A549 (cell line): ENCODE data around the gene UBL7. TPM values are rescaled to one million over a fixed set of nuclear protein-coding genes. Genes with fewer than 3 reads are reported as not detected.
"Not testable (repeated sequence)": the region's sequence is repeated elsewhere in the genome, so short reads cannot be mapped to it uniquely, and the experiment has no call there.

ENCODE experiments used
- ATAC-seq, 2 experiments: fragments of 200-7000 bp in 1 of 2; fragments of >200 bp in 1 of 2; cut with Nextera tagmentation in 1 of 2; cut with Tn5 transposase in 1 of 2; 3 replicates each; pipeline versions ENCODE4 v1.8.0 to v1.9.1; 2018 to 2020; ENCODE audit warnings: mild to moderate bottlenecking in 1 of 2, moderate library complexity in 1 of 2
- CTCF ChIA-PET: fragments of 300-600 bp; sonication (Branson Sonifier 250); formaldehyde crosslinking; extraction: SDS; loops from one replicate; lab custom pipeline; 2021; ENCODE audit warnings: antibody characterized with exemption, inconsistent platforms; lab: Yijun Ruan, JAX
- POLR2A ChIA-PET: fragments of 350-600 bp; formaldehyde crosslinking; extraction: SDS; loops from one replicate; lab custom pipeline; 2021; ENCODE audit warnings: antibody characterized with exemption, inconsistent platforms; lab: Yijun Ruan, JAX
- DNase-seq, 2 experiments: peaks; one replicate each; pipeline versions ENCODE4 v3.0.0 to v3.0.0-alpha.2; 2011 to 2016; ENCODE audit warnings: low read depth in 1 of 2, low spot score in 1 of 2
- FAIRE-seq: peaks from 2 replicates; lab custom pipeline; 2011; peaks lifted over from hg19 to GRCh38; lab: Jason Lieb, UNC
- H3K27ac ChIP-seq, 2 experiments: fragments of >200 bp; sonication (Bioruptor Twin); formaldehyde crosslinking; 3 replicates each; pipeline ENCODE4 v1.5.1; 2016 to 2017
- H3K4me1 ChIP-seq: fragments of >200 bp; sonication (Bioruptor Twin); formaldehyde crosslinking; 3 replicates; pipeline ENCODE4 v1.6.1; 2016
- H3K4me2 ChIP-seq: fragments of >200 bp; sonication (Bioruptor Twin); formaldehyde crosslinking; 3 replicates; pipeline ENCODE4 v1.6.1; 2016
- H3K4me3 ChIP-seq: fragments of >200 bp; sonication (Bioruptor Twin); formaldehyde crosslinking; 3 replicates; pipeline ENCODE4 v1.5.1; 2016
- H3K9me3 ChIP-seq: fragments of >200 bp; sonication (Bioruptor Twin); formaldehyde crosslinking; 3 replicates; pipeline ENCODE4 v1.6.1; 2016
- ATOH8 ChIP-seq: fragments of 250-450 bp; sonication (Bioruptor Pico); IDR thresholded peaks from 2 replicates; pipeline ENCODE4 v1.5.0; 2020; ENCODE audit warnings: low read depth, mild to moderate bottlenecking, moderate library complexity
- BHLHE40 ChIP-seq: IDR thresholded peaks from 2 replicates; pipeline ENCODE4 v1.6.1; 2012; ENCODE audit warnings: low read depth, low read length, inconsistent platforms
- CBX2 ChIP-seq: fragments of 200-600 bp; sonication (generic); IDR thresholded peaks from 2 replicates; pipeline ENCODE4 v1.6.1; 2016; ENCODE audit warnings: low read depth, mild to moderate bottlenecking, borderline replicate concordance
- CBX8 ChIP-seq: fragments of 200-600 bp; sonication (generic); IDR thresholded peaks from 2 replicates; pipeline ENCODE4 v1.6.1; 2016
- CEBPB ChIP-seq, 2 experiments: fragments of >200 bp in 1 of 2; sonication (Bioruptor Twin) in 1 of 2; formaldehyde crosslinking in 1 of 2; IDR thresholded peaks; 2 replicates each; pipeline ENCODE4 v1.6.1; 2012 to 2016
- CHD2 ChIP-seq: fragments of 150-350 bp; IDR thresholded peaks from 2 replicates; pipeline ENCODE4 v1.6.1; 2014; ENCODE audit warnings: low read length; ENCODE audit not compliant: partially characterized antibody
- EHF ChIP-seq: fragments of 250-450 bp; sonication (Bioruptor Pico); IDR thresholded peaks from 2 replicates; pipeline ENCODE4 v1.5.0; 2020; ENCODE audit warnings: mild to moderate bottlenecking
- FOSB ChIP-seq: fragments of 250-450 bp; sonication (Bioruptor Pico); IDR thresholded peaks from 2 replicates; pipeline ENCODE4 v1.5.0; 2020; ENCODE audit warnings: mild to moderate bottlenecking, moderate library complexity
- FOXS1 ChIP-seq: fragments of 250-450 bp; sonication (Bioruptor Pico); IDR thresholded peaks from 2 replicates; pipeline ENCODE4 v1.5.0; 2020; ENCODE audit warnings: mild to moderate bottlenecking, moderate library complexity
- GATA3 ChIP-seq: IDR thresholded peaks from 2 replicates; pipeline ENCODE4 v1.6.1; 2012; ENCODE audit warnings: borderline replicate concordance
- HOXB13 ChIP-seq: fragments of 250-450 bp; sonication (Bioruptor Pico); IDR thresholded peaks from 2 replicates; pipeline ENCODE4 v1.5.0; 2020; ENCODE audit warnings: low read depth, mild to moderate bottlenecking, moderate library complexity
- JUN ChIP-seq, 2 experiments: fragments of >200 bp; sonication (Bioruptor Twin); formaldehyde crosslinking; IDR thresholded peaks; 2 replicates in 1 of 2; 3 replicates in 1 of 2; pipeline ENCODE4 v1.6.1; 2016 to 2017
- JUNB ChIP-seq: fragments of >200 bp; sonication (Bioruptor Twin); formaldehyde crosslinking; IDR thresholded peaks from 2 replicates; pipeline ENCODE4 v1.6.1; 2016
- MAFK ChIP-seq: fragments of 450-650 bp; IDR thresholded peaks from 2 replicates; pipeline ENCODE4 v1.6.1; 2014; ENCODE audit not compliant: partially characterized antibody
- MYC ChIP-seq: IDR thresholded peaks from 2 replicates; pipeline ENCODE4 v1.6.1; 2012; ENCODE audit warnings: mild to moderate bottlenecking, inconsistent platforms, low read length, improper control_type of control experiment, borderline replicate concordance
- NFE2L2 ChIP-seq: fragments of 150-350 bp; conservative IDR thresholded peaks from 2 replicates; pipeline ENCODE4 v1.6.1; 2014; ENCODE audit warnings: low read length
- NR3C1 ChIP-seq: fragments of >200 bp; sonication (Bioruptor Twin); formaldehyde crosslinking; IDR thresholded peaks from 3 replicates; pipeline ENCODE4 v1.6.1; 2017
- RCOR1 ChIP-seq: fragments of 150-350 bp; IDR thresholded peaks from 2 replicates; pipeline ENCODE4 v1.6.1; 2014; ENCODE audit warnings: antibody characterized with exemption, low read length, low read depth
- REST ChIP-seq: fragments of 200-600 bp; sonication (generic); IDR thresholded peaks from 2 replicates; pipeline ENCODE4 v1.6.1; 2016; ENCODE audit warnings: antibody characterized with exemption, mild to moderate bottlenecking, moderate library complexity
- RFX5 ChIP-seq: fragments of 450-650 bp; IDR thresholded peaks from 2 replicates; pipeline ENCODE4 v1.7.1; 2014; ENCODE audit warnings: antibody characterized with exemption, mild to moderate bottlenecking, moderate library complexity
- SREBF2 ChIP-seq: fragments of 450-650 bp; IDR thresholded peaks from 2 replicates; pipeline ENCODE4 v1.6.1; 2014; ENCODE audit warnings: mild to moderate bottlenecking, moderate library complexity
- TFCP2L1 ChIP-seq: fragments of 250-450 bp; sonication (Bioruptor Pico); IDR thresholded peaks from 2 replicates; pipeline ENCODE4 v1.5.0; 2021; ENCODE audit warnings: mild to moderate bottlenecking
- WGBS: methylation state at CpG from one replicate; pipeline ENCODE4 v1.1.6; 2017; ENCODE audit errors: missing lambda C conversion rate; 5-methylcytosine and 5-hydroxymethylcytosine counted together
- polyA plus RNA-seq, 4 experiments: library from polyadenylated mRNA; depleted of rRNA in 3 of 4; stranded (reverse); fragments of >200 nt; fragmentation: RNase III in 1 of 4; extraction: RNeasy Plus Mini Kit Qiagen cat#74134 plus additional on column Dnase treatment in 1 of 4; gene quantifications; 2 replicates in 3 of 4; 3 replicates in 1 of 4; pipeline ENCODE4 v1.2.3, GENCODE V29; 2011 to 2017

UBL7 gene
- polyA plus RNA-seq, 2 of the 4 experiments (the other 2 are of a cell fraction): 32.6 to 48.5 TPM

GRCh38 chr15:74463634-74464033 lies 2.7 kb upstream of the UBL7 start:
- Histone ChIP-seq H3K27ac (no peak overlapping the region), H3K4me1 (0 out of 3 replicates have a peak, but pooled peaks cover 6% of the 10 kb centered on the region), H3K4me2 (no peak overlapping the region), H3K9me3 (no peaks in the 10 kb centered on the region), H3K4me3 (no peak overlapping the region)
- FAIRE-seq (no peak), DNase-seq (no peak), ATAC-seq (no peak)
- POLR2A ChIA-PET: no interaction called here
- no peak for TF ChIP-seq NR3C1
- TF ChIP-seq SREBF2: no peak
- no peak for TF ChIP-seq RCOR1
- no peak for TF ChIP-seq MYC
- no peak for TF ChIP-seq EHF
- no peak for TF ChIP-seq REST
- TF ChIP-seq JUN (IDR thresholded peaks at IDR 0.05): no peak
- TF ChIP-seq TFCP2L1: no peak
- TF ChIP-seq CBX2: no peak
- no peak for TF ChIP-seq RFX5
- TF ChIP-seq JUNB: no peak
- CTCF ChIA-PET: interaction anchor here (1.2 kb wide), 1 partner anchor 305 kb away, joined by 7 read pairs; no protein-coding TSS in a partner anchor

GRCh38 chr15:74461847-74462511 lies 1.0 kb upstream of the UBL7 start:
- no peak for TF ChIP-seq NFE2L2
- TF ChIP-seq JUNB: no peak
- TF ChIP-seq CEBPB (IDR thresholded peaks at IDR 0.05): no peak
- no peak for TF ChIP-seq MAFK
- no peak for TF ChIP-seq CBX8
- no peak for TF ChIP-seq TFCP2L1
- no peak for TF ChIP-seq CHD2
- no peak for TF ChIP-seq ATOH8
- TF ChIP-seq CBX2: no peak
- TF ChIP-seq BHLHE40: no peak
- TF ChIP-seq GATA3: no peak
- TF ChIP-seq FOSB (CRISPR knock-in tag): no peak
- POLR2A ChIA-PET: interaction anchor here (0.6 kb wide), 1 partner anchor 82 kb away, joined by 7 read pairs; no protein-coding TSS in a partner anchor
- WGBS: 28% methylated on average over 8 of the region's 8 CpGs
- ATAC-seq: 0 out of 6 replicates have a peak, but pooled peaks of 1 of the 2 experiments have one; percentile 10
- no peak for FAIRE-seq
- peak overlapping the region; percentile 73 for H3K4me3 ChIP-seq
- no peak for DNase-seq
- CTCF ChIA-PET: interaction anchor here (0.6 to 2.1 kb wide), 3 partner anchors 21 to 157 kb away, joined by 3 to 5 read pairs (median 3); no protein-coding TSS in a partner anchor
- H3K4me1 ChIP-seq: 0 out of 3 replicates have a peak, but pooled peaks cover 6% of the 10 kb centered on the region
- H3K27ac ChIP-seq: peak overlapping the region; percentile 76 to 90
- peak overlapping the region; percentile 92 for H3K4me2 ChIP-seq
- H3K9me3 ChIP-seq: no peaks in the 10 kb centered on the region

- Histone ChIP-seq H3K4me2 (peak overlapping the region; percentile 69), H3K4me3 (peak overlapping the region; percentile 73), H3K4me1 (0 out of 3 replicates have a peak, but pooled peaks cover 6% of the 10 kb centered on the region), H3K9me3 (no peaks in the 10 kb centered on the region), H3K27ac (peak overlapping the region; percentile 78 to 90)
- DNase-seq: no peak
- ChIA-PET POLR2A (interaction anchor here (0.6 to 1.4 kb wide), 3 partner anchors 81 to 713 kb away, joined by 6 to 8 read pairs (median 8); partner anchors contain the start of gene ARID3B), CTCF (interaction anchor here (0.6 to 2.1 kb wide), 9 partner anchors 10 to 158 kb away, joined by 3 to 11 read pairs (median 3); no protein-coding TSS in a partner anchor)
- TF ChIP-seq TFCP2L1 (no peak), SREBF2 (no peak), HOXB13 (CRISPR knock-in tag) (no peak), FOXS1 (CRISPR knock-in tag) (no peak)
- no peak for FAIRE-seq
- no peak for ATAC-seq
- WGBS: 76% methylated on average over 2 of the region's 2 CpGs
These were observed 662 bp downstream of the UBL7 start for GRCh38 chr15:74460298-74460697.

GRCh38 chr15:74459798-74460197 lies 1.2 kb downstream of the UBL7 start:
- 96% methylated on average over 14 of the region's 14 CpGs for WGBS
- H3K4me1 ChIP-seq, H3K9me3 ChIP-seq, ATAC-seq, POLR2A ChIA-PET, DNase-seq, FAIRE-seq, H3K4me3 ChIP-seq: not testable (repeated sequence)
- Histone ChIP-seq H3K27ac (peak overlapping the region in 1 of 2 experiments; percentile 90; a peak in 2 of 6 replicates), H3K4me2 (peak overlapping the region; percentile 69)
- CTCF ChIA-PET: interaction anchor here (0.9 to 2.1 kb wide), 3 partner anchors 10 to 82 kb away, joined by 3 to 11 read pairs (median 5); no protein-coding TSS in a partner anchor
